Activated T-cell treated with anti-CD3 and anti-CD28 coated beads, Interleukin-2, amount 50 U/mL, for 4 hours (primary cell): Measurements from ENCODE around the gene ZNF496. TPM values are rescaled to one million over a fixed set of nuclear protein-coding genes. Genes with fewer than 3 reads are reported as not detected.

Source experiments
- ATAC-seq, 2 donors: fragments of 200-7000 bp; cut with Tn5 transposase; one replicate each; pipeline ENCODE4 v1.10.0; 2021
- DNase-seq: peaks from one replicate; pipeline ENCODE4 v3.0.0-alpha.2; 2020
- H3K27me3 Mint-ChIP-seq: one replicate; pipeline ENCODE4 v1.8.0; 2021; ENCODE audit warnings: low read depth, mixed read lengths
- H3K36me3 Mint-ChIP-seq: one replicate; pipeline ENCODE4 v1.8.0; 2022; ENCODE audit warnings: mixed read lengths; ENCODE audit not compliant: insufficient read depth
- H3K4me1 Mint-ChIP-seq: one replicate; pipeline ENCODE4 v1.8.0; 2021; ENCODE audit warnings: low read depth, mixed read lengths
- H3K4me3 Mint-ChIP-seq: one replicate; pipeline ENCODE4 v1.8.0; 2021; ENCODE audit warnings: mild to moderate bottlenecking, moderate library complexity, mixed read lengths
- H3K9me3 Mint-ChIP-seq: one replicate; pipeline ENCODE4 v1.8.0; 2021; ENCODE audit warnings: mixed read lengths
- total RNA-seq, 3 donors: library from RNA; stranded (reverse); gene quantifications; one replicate each; pipeline ENCODE4 v1.2.1, GENCODE V29; 2021

ZNF496 gene
- total RNA-seq, 3 donors from 2014 or later: 12.9 to 19.8 (median 17.6) TPM

DNA sequence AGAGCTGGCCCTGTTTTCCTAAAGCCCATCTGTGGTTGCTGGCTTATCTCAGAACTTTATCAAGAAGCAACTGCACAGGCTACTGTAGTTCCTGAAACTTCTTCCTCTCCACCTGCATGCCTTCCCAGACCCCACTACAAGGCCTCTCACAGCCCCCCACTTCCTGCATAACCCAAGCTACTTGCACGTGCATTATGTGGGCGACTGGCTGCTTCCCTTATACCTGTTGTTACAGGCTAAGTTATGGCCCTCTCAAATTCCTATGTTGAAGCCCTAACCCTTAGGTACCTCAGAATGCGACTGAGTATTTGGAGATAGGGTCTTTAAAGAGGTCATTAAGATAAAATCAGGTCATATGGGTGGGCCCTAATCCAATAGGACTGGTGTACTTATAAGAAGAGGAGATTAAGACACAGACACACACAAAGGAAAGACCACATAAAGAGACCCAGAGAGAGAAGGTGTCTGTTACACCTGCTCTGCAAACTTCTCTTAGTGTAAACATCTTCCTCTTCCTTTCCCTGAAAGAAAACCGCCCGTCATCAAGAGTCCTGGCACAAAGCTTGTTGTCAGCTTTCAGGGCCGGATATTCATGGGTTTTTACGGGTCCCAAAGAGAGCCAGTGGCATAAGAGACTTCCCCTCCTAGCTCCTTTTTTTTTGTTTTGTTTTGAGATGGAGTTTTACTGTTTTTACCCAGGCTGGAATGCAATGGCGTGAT is 5.1 kb downstream of the ZNF496 start:
- peaks cover 7% of the 10 kb centered on the region for H3K4me1 Mint-ChIP-seq
- ATAC-seq: no peak
- DNase-seq: no peak
- no peak overlapping the region for H3K4me3 Mint-ChIP-seq
- H3K9me3 Mint-ChIP-seq: no peaks in the 10 kb centered on the region
- H3K27me3 Mint-ChIP-seq: no peaks in the 10 kb centered on the region
- H3K36me3 Mint-ChIP-seq: peaks cover 22% of the 10 kb centered on the region

GRCh38 chr1:247324923-247325322 is 6.7 kb downstream of the ZNF496 start:
- peaks cover under 1% of the 10 kb centered on the region for H3K4me1 Mint-ChIP-seq
- no peak overlapping the region for H3K4me3 Mint-ChIP-seq
- no peaks in the 10 kb centered on the region for H3K9me3 Mint-ChIP-seq
- DNase-seq (no peak), ATAC-seq (no peak)
- no peaks in the 10 kb centered on the region for H3K27me3 Mint-ChIP-seq
- H3K36me3 Mint-ChIP-seq: peaks cover 26% of the 10 kb centered on the region

DNA sequence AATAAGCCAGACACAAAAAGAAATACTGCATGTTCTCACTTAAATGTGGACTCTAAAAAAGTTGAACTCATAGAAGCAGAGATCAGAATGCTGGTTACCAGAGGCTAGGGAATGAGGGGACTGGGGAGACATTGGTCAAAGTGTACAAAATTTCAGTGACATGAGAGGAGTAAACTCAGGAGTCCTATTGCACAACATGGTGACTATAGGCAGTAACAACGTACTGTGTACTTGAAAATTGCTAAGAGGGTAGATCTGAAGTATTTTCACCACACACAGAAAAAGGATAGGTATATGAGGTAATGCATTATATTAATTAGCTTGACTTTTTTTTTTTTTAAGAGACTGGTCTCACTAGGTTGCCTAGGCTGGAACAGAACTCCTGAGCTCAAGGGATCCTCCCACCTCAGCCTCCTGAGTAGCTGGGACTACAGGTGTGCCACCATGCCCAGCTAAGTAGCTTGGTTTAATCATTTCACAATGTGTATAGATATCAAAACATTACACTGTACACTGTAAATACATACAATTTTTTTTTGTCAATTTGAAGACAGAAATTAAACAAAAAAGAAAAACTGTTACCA is 7.4 kb downstream of the ZNF496 start:
- Mint-ChIP-seq H3K4me1 (no peaks in the 10 kb centered on the region), H3K27me3 (no peaks in the 10 kb centered on the region), H3K4me3 (no peak overlapping the region), H3K36me3 (peaks cover 27% of the 10 kb centered on the region), H3K9me3 (no peaks in the 10 kb centered on the region)
- DNase-seq: no peak
- no peak for ATAC-seq

- no peak for DNase-seq
- no peaks in the 10 kb centered on the region for H3K9me3 Mint-ChIP-seq
- H3K4me3 Mint-ChIP-seq: no peak overlapping the region
- no peaks in the 10 kb centered on the region for H3K4me1 Mint-ChIP-seq
- ATAC-seq: peak; percentile 73 to 76
- peaks cover 27% of the 10 kb centered on the region for H3K36me3 Mint-ChIP-seq
- H3K27me3 Mint-ChIP-seq: no peaks in the 10 kb centered on the region
Observed at GRCh38 chr1:247322849-247323586, 8.6 kb downstream of the ZNF496 start.

GRCh38 chr1:247322442-247322841 is 9.2 kb downstream of the ZNF496 start:
- Mint-ChIP-seq H3K9me3 (no peaks in the 10 kb centered on the region), H3K27me3 (no peaks in the 10 kb centered on the region), H3K4me1 (no peaks in the 10 kb centered on the region), H3K36me3 (peaks cover 25% of the 10 kb centered on the region), H3K4me3 (no peak overlapping the region)
- peak; percentile 57 to 58 for ATAC-seq
- no peak for DNase-seq

- no peaks in the 10 kb centered on the region for H3K27me3 Mint-ChIP-seq
- H3K9me3 Mint-ChIP-seq: no peaks in the 10 kb centered on the region
- no peaks in the 10 kb centered on the region for H3K4me1 Mint-ChIP-seq
- H3K36me3 Mint-ChIP-seq: peaks cover 28% of the 10 kb centered on the region
- DNase-seq: no peak
- H3K4me3 Mint-ChIP-seq: no peak overlapping the region
- ATAC-seq: no peak
Observed at GRCh38 chr1:247317702-247318101, 14.0 kb downstream of the ZNF496 start.

DNA sequence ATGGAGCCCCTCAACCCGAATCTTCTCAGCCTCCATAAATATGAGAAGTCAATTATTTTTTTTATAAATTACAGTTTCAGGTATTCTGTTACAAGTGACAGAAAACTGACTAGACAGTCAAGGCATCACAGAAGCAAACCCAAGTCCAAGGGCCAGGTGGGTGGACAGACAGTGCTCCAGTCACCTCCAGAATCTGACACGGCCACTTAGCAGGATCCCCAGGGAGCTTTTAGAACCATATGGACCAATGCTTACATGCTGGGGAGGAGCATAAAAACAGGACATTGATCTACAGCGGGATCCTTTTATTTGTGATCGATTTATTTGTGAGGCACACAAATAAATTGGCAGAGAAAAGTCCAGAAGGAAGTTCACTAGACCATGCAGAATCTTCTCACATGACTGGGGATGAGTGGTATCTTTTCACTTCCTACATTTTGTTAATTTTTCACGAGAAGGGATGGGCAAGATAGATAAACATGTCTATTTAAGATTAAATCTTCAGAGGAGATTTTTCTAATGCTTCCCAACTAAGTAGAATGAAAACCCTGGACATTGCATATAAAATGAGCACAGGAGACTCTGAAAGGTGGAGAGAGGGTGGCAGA is 15.0 kb downstream of the ZNF496 start:
- Mint-ChIP-seq H3K4me3 (no peak overlapping the region), H3K27me3 (no peaks in the 10 kb centered on the region), H3K4me1 (no peaks in the 10 kb centered on the region), H3K36me3 (peaks cover 26% of the 10 kb centered on the region), H3K9me3 (no peaks in the 10 kb centered on the region)
- DNase-seq (no peak), ATAC-seq (no peak)

DNA sequence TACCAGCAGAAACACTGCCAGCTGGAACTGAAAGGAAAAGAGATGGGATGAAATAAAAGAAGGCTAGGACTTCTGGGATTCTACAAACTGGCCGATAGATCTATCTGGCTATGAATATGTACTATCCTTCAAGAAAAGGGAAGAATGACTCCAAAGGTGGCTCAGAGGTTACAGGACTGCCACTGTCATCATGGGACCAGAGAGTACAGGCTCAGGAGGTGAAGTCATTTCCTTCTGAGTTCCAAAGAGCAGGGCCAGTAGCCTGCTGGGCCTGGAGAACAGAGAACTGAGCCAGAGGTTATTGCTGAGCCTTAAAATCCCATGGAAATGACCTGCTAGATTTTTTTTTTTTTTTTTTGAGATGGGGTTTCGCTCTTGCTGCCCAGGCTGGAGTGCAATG is 27.6 kb downstream of the ZNF496 start:
- DNase-seq (no peak), ATAC-seq (no peak)
- no peaks in the 10 kb centered on the region for H3K9me3 Mint-ChIP-seq
- peaks cover 45% of the 10 kb centered on the region for H3K36me3 Mint-ChIP-seq
- H3K4me3 Mint-ChIP-seq: no peak overlapping the region
- H3K4me1 Mint-ChIP-seq: no peaks in the 10 kb centered on the region
- no peaks in the 10 kb centered on the region for H3K27me3 Mint-ChIP-seq

- ATAC-seq: no peak
- DNase-seq: no peak
- Mint-ChIP-seq H3K9me3 (no peaks in the 10 kb centered on the region), H3K4me3 (no peak overlapping the region), H3K27me3 (no peaks in the 10 kb centered on the region), H3K36me3 (peaks cover 40% of the 10 kb centered on the region), H3K4me1 (no peaks in the 10 kb centered on the region)
Observed at GRCh38 chr1:247303216-247303615, 28.5 kb downstream of the ZNF496 start.

DNA sequence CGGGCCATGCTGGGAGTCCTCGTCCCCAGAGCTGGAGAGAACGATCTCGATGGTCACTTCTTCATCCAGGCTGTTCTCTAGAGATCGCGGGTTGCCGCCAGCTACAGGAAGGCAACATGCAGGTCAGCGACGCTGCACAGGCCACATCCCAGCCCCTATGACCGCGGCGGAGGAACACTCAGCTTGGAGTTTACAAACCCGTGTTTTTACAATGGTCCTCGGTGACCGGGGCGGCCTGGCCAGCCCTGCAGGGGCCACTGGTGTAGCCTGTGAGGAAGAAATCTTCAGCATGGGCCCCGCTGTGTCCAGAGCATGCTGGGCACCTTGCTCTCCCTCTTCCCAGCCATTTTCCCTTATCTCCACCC is 30.5 kb downstream of the ZNF496 start:
- H3K27me3 Mint-ChIP-seq: no peaks in the 10 kb centered on the region
- H3K36me3 Mint-ChIP-seq: peaks cover 30% of the 10 kb centered on the region
- no peak for DNase-seq
- no peak overlapping the region for H3K4me3 Mint-ChIP-seq
- ATAC-seq: no peak
- H3K4me1 Mint-ChIP-seq: no peaks in the 10 kb centered on the region
- no peaks in the 10 kb centered on the region for H3K9me3 Mint-ChIP-seq

- no peak overlapping the region for H3K4me3 Mint-ChIP-seq
- H3K36me3 Mint-ChIP-seq: peaks cover 28% of the 10 kb centered on the region
- ATAC-seq (no peak), DNase-seq (no peak)
- H3K27me3 Mint-ChIP-seq: no peaks in the 10 kb centered on the region
- H3K9me3 Mint-ChIP-seq: no peaks in the 10 kb centered on the region
- no peaks in the 10 kb centered on the region for H3K4me1 Mint-ChIP-seq
Observed at GRCh38 chr1:247300491-247301175, 31.0 kb downstream of the ZNF496 start.

DNA sequence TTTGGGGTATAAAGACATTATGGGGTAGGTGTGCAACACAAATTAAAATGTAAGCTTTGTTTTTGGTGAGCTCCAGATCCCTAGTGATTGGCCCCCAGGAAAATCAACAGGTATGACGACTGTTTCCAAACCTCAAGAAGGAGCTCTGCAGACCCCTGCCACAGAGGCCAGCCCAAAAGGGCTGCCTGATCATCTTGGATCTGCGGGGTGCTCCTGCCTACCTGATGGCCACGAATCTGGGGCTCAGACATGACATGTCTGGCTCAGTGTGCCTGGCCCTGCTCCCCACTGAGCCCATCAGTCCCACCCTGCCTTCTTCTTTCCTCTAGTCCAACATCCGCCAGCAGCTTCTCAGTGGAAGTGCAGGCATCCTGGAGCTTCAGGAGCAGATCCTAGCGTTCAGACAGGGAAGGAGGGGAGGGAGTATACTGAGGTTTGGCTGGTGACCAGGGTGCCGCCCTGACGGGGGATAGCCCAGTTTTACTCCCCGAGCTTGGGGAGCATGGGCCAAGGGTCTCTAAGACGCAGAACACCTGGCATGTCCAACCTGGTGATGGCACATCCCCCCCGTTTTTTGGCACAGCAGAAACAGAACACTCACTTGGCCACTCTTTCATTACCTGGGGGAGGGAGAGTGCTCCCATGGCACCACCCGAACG is 31.8 kb downstream of the ZNF496 start:
- Mint-ChIP-seq H3K36me3 (peaks cover 26% of the 10 kb centered on the region), H3K27me3 (no peaks in the 10 kb centered on the region), H3K4me1 (no peaks in the 10 kb centered on the region), H3K9me3 (no peaks in the 10 kb centered on the region), H3K4me3 (no peak overlapping the region)
- ATAC-seq (no peak), DNase-seq (no peak)

DNA sequence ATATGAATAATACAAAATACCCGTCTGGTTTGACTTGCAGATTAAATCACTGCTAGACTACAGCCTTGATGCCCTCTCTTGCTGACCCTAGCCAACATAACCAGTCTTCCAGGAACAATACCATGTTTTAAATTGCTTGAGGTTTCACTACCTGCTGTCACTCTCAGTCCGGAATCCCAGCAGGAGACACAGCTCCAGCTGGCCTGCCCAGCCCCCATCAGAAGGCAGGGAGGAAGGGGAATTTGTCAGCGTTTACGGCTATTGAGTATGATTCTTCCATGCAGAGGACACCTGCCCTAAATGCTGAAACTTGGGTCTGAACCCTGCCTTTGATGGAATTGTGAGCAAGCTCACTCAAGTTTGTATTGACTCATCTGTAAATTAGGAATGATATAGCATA is 33.0 kb downstream of the ZNF496 start:
- peaks cover 21% of the 10 kb centered on the region for H3K36me3 Mint-ChIP-seq
- DNase-seq: no peak
- no peaks in the 10 kb centered on the region for H3K27me3 Mint-ChIP-seq
- H3K4me1 Mint-ChIP-seq: no peaks in the 10 kb centered on the region
- no peak overlapping the region for H3K4me3 Mint-ChIP-seq
- no peak for ATAC-seq
- H3K9me3 Mint-ChIP-seq: no peaks in the 10 kb centered on the region

DNA sequence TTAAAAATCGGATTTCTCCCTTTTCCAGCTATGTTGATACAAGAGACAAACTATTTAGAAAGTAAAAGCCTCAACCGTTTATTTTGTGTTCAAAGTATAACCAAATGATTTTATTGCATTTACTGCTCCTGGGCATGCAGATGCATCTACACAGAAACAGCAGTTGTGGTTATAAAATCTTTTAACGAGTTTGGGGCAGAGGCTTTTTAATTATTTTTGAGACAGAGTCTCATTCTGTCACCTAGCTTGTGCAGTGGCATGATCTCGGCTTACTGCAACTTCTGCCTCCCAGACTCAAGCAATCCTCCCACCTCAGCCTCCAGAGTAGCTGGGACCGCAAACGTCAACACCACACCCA is 33.6 kb downstream of the ZNF496 start:
- no peak for DNase-seq
- Mint-ChIP-seq H3K36me3 (peaks cover 15% of the 10 kb centered on the region), H3K4me1 (no peaks in the 10 kb centered on the region), H3K4me3 (no peak overlapping the region), H3K27me3 (no peaks in the 10 kb centered on the region), H3K9me3 (no peaks in the 10 kb centered on the region)
- no peak for ATAC-seq
